Nephron progenitor cell (in vitro differentiated cells): ENCODE data around the gene MAPK6.

Experiments
- DNase-seq: peaks from one replicate; pipeline ENCODE4 v3.0.0; 2021
- H3K27ac Mint-ChIP-seq: 2 replicates; pipeline ENCODE4 v1.8.0; 2021; ENCODE audit warnings: mild to moderate bottlenecking, moderate library complexity, mixed read lengths
- H3K27me3 Mint-ChIP-seq: 2 replicates; pipeline ENCODE4 v1.8.0; 2021; ENCODE audit warnings: mild to moderate bottlenecking, low read depth, mixed read lengths; ENCODE audit not compliant: poor library complexity
- H3K36me3 Mint-ChIP-seq: 2 replicates; pipeline ENCODE4 v1.8.0; 2021; ENCODE audit warnings: low read depth, mixed read lengths
- H3K4me1 Mint-ChIP-seq: 2 replicates; pipeline ENCODE4 v1.8.0; 2021; ENCODE audit warnings: mixed read lengths
- H3K4me3 Mint-ChIP-seq: 2 replicates; pipeline ENCODE4 v1.8.0; 2021; ENCODE audit warnings: mild to moderate bottlenecking, moderate library complexity, mixed read lengths
- H3K9me3 Mint-ChIP-seq: 2 replicates; pipeline ENCODE4 v1.8.0; 2021; ENCODE audit warnings: mild to moderate bottlenecking, moderate library complexity, mixed read lengths
- CTCF ChIP-seq: fragments of 200-600 bp; sonication (generic); IDR thresholded peaks from 2 replicates; pipeline ENCODE4 v1.5.0; 2021; ENCODE audit warnings: antibody characterized with exemption

Gene MAPK6

GRCh38 chr15:52102463-52102862 is 83.4 kb downstream of the MAPK6 start:
- Mint-ChIP-seq H3K27me3 (peaks cover 3% of the 10 kb centered on the region), H3K9me3 (peaks cover 8% of the 10 kb centered on the region), H3K4me1 (peaks cover 11% of the 10 kb centered on the region), H3K36me3 (no peaks in the 10 kb centered on the region), H3K27ac (no peak overlapping the region), H3K4me3 (no peak overlapping the region)
- DNase-seq, result no peak
- TF ChIP-seq CTCF, result no peak

- Mint-ChIP-seq H3K9me3 (peaks cover 4% of the 10 kb centered on the region), H3K4me3 (no peak overlapping the region), H3K27ac (no peak overlapping the region), H3K4me1 (peaks cover 11% of the 10 kb centered on the region), H3K36me3 (no peaks in the 10 kb centered on the region), H3K27me3 (peaks cover 6% of the 10 kb centered on the region)
- TF ChIP-seq CTCF, result no peak
- no peak for DNase-seq
Measured at GRCh38 chr15:52103217-52104207, 84.5 kb downstream of the MAPK6 start.

GRCh38 chr15:52104532-52105004 is 85.5 kb downstream of the MAPK6 start:
- H3K4me3 Mint-ChIP-seq, result no peak overlapping the region
- H3K27ac Mint-ChIP-seq, result peak overlapping the region; percentile 21
- no peaks in the 10 kb centered on the region for H3K36me3 Mint-ChIP-seq
- peaks cover 11% of the 10 kb centered on the region for H3K4me1 Mint-ChIP-seq
- TF ChIP-seq CTCF, result no peak
- peaks cover 6% of the 10 kb centered on the region for H3K27me3 Mint-ChIP-seq
- no peak for DNase-seq
- H3K9me3 Mint-ChIP-seq, result no peaks in the 10 kb centered on the region

GRCh38 chr15:52105846-52106245 is 86.8 kb downstream of the MAPK6 start:
- TF ChIP-seq CTCF, result no peak
- DNase-seq, result no peak
- Mint-ChIP-seq H3K27ac (no peak overlapping the region), H3K9me3 (no peaks in the 10 kb centered on the region), H3K4me1 (peaks cover 11% of the 10 kb centered on the region), H3K36me3 (no peaks in the 10 kb centered on the region), H3K4me3 (no peak overlapping the region), H3K27me3 (peaks cover 3% of the 10 kb centered on the region)

- Mint-ChIP-seq H3K9me3 (peaks cover 3% of the 10 kb centered on the region), H3K4me3 (no peak overlapping the region), H3K4me1 (peaks cover 11% of the 10 kb centered on the region), H3K27me3 (peaks cover 3% of the 10 kb centered on the region), H3K36me3 (no peaks in the 10 kb centered on the region), H3K27ac (peak overlapping the region; percentile 55)
- DNase-seq, result no peak
- no peak for TF ChIP-seq CTCF
Measured at GRCh38 chr15:52106641-52107040, 87.6 kb downstream of the MAPK6 start.
